Lower lobe of right lung (tissue), 2 donors: Measurements from ENCODE around the gene ARL6IP1. TPM values are rescaled to one million over a fixed set of nuclear protein-coding genes. Genes with fewer than 3 reads are reported as not detected.
"Not testable (repeated sequence)": the region's sequence is repeated elsewhere in the genome, so short reads cannot be mapped to it uniquely, and the experiment has no call there.

Experiments
- ATAC-seq, 2 donors: fragments of 200-7000 bp; cut with Tn5 transposase; one replicate each; pipeline ENCODE4 v1.9.1; 2020 to 2022; ENCODE audit warnings: mild to moderate bottlenecking in 2 of 2, moderate library complexity in 2 of 2
- DNase-seq: peaks from one replicate; pipeline ENCODE4 v3.0.0-alpha.2; 2020
- H3K27ac ChIP-seq: fragments of 200-600 bp; one replicate; pipeline ENCODE4 v1.8.0; 2022
- H3K27me3 ChIP-seq: fragments of 200-600 bp; one replicate; pipeline ENCODE4 v1.8.0; 2022; ENCODE audit warnings: low read depth
- H3K36me3 ChIP-seq: fragments of 200-600 bp; one replicate; pipeline ENCODE4 v1.8.0; 2022; ENCODE audit warnings: mild to moderate bottlenecking
- H3K4me1 ChIP-seq: fragments of 200-600 bp; one replicate; pipeline ENCODE4 v1.8.0; 2022
- H3K4me3 ChIP-seq: fragments of 200-600 bp; one replicate; pipeline ENCODE4 v1.8.0; 2022; ENCODE audit warnings: mild to moderate bottlenecking
- H3K9me3 ChIP-seq: fragments of 200-600 bp; one replicate; pipeline ENCODE4 v1.8.0; 2022
- intact Hi-C: fragments of 100-400 bp; cut with DNase I; formaldehyde crosslinking; loops from one replicate; pipeline ENCODE4 v1.11.0; 2022
- total RNA-seq: library from RNA; stranded (reverse); fragmentation: NEBNext Ultra II Directional; extraction: Animal tissue kit (Norgen Biotek cat#: 25700); gene quantifications from one replicate; pipeline ENCODE4 v1.2.1, GENCODE V29; 2021
- TF ChIP-seq, protein P1 (sequence below): fragments of 200-600 bp; IDR thresholded peaks from one replicate; pipeline ENCODE4 v1.8.0; 2022; ENCODE audit warnings: antibody characterized with exemption, mild to moderate bottlenecking
- donor health status: DM: no; HTN: yes; CAD: no; lungs with severe emphysema.

Gene ARL6IP1
- total RNA-seq, 1 donor from 2014 or later, result 130 TPM

GRCh38 chr16:18759598-18760520 is 41.5 kb downstream of the ARL6IP1 start:
- DNase-seq, intact Hi-C loops, H3K4me1 ChIP-seq, H3K36me3 ChIP-seq, H3K27me3 ChIP-seq, H3K4me3 ChIP-seq, H3K27ac ChIP-seq, H3K9me3 ChIP-seq: not testable (repeated sequence)
- TF ChIP-seq, protein P1, sequence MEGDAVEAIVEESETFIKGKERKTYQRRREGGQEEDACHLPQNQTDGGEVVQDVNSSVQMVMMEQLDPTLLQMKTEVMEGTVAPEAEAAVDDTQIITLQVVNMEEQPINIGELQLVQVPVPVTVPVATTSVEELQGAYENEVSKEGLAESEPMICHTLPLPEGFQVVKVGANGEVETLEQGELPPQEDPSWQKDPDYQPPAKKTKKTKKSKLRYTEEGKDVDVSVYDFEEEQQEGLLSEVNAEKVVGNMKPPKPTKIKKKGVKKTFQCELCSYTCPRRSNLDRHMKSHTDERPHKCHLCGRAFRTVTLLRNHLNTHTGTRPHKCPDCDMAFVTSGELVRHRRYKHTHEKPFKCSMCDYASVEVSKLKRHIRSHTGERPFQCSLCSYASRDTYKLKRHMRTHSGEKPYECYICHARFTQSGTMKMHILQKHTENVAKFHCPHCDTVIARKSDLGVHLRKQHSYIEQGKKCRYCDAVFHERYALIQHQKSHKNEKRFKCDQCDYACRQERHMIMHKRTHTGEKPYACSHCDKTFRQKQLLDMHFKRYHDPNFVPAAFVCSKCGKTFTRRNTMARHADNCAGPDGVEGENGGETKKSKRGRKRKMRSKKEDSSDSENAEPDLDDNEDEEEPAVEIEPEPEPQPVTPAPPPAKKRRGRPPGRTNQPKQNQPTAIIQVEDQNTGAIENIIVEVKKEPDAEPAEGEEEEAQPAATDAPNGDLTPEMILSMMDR, result peak; percentile 69
- peak; percentile 92 to 95 for ATAC-seq

DNA sequence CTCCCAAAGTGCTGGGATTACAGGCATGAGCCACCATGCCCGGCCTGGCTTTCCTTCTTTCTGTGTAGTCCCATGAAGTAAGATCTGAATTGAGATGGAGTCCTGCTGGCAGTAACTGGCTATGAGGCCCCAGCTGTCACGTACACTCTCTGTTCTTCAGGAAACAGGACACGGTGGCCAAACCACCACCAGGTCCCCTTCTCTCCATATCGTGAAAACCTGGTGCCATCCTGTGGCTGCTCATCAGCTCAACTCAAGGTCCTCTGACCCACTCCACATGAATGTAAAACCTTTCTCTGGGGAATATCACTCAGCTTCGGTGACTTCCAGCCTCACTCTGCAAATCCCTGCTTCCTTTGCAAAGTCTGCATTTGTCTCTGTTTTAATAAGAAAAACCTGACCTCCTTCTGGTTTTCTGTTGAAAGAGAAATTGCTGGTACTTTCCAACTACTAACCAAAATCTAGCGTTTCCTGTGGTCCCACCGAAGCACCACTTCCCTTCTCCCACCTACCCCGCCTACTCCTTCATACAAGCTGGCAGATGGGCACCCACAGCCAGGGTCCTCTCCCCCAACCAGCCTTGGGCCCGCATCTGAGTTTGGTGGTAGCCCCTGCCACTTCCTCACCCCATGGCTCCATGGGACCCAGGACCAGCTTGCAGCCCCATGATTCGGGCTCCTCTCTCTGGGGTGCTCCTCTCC is 43.2 kb downstream of the ARL6IP1 start:
- intact Hi-C loops, ATAC-seq, H3K27ac ChIP-seq, DNase-seq, H3K36me3 ChIP-seq, H3K27me3 ChIP-seq, H3K4me1 ChIP-seq, H3K4me3 ChIP-seq, H3K9me3 ChIP-seq: not testable (repeated sequence)

GRCh38 chr16:18756639-18757038 is 44.7 kb downstream of the ARL6IP1 start:
- H3K9me3 ChIP-seq, H3K27ac ChIP-seq, H3K36me3 ChIP-seq, H3K4me1 ChIP-seq, DNase-seq, ATAC-seq, intact Hi-C loops, H3K27me3 ChIP-seq, H3K4me3 ChIP-seq: not testable (repeated sequence)

DNA sequence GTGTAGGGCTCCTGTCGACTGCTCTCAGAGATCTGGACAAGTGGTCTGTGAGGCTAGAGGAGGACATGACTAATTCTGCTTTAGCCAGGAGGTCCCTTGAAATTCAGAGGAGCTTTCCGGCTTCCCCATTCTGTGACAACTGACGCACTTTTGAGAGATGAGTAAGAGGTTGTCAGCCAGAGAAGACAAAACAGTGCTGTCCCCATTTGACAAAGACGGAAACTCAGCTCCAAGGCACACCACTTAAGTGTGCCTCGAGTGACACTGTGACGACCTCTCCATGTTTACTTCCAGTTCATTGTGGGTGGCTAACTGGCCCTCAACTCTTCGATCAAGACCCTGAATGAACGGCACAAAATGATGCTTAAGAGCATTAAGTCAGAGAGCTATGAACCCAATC is 58.5 kb downstream of the ARL6IP1 start:
- intact Hi-C loops, H3K4me1 ChIP-seq, H3K36me3 ChIP-seq, H3K27me3 ChIP-seq, DNase-seq, ATAC-seq, H3K9me3 ChIP-seq, H3K4me3 ChIP-seq, H3K27ac ChIP-seq: not testable (repeated sequence)

Other genes with a start within 250 kb of the ARL6IP1 start
- 118 TPM for gene NOMO2, start 239.5 kb downstream of the ARL6IP1 start, total RNA-seq
- 1,084 TPM for gene RPS15A, start 11.2 kb downstream of the ARL6IP1 start, total RNA-seq
- 89.0 TPM for gene SMG1, start 124.9 kb upstream of the ARL6IP1 start, total RNA-seq
- 3.3 TPM for gene TMC7, start 182.4 kb upstream of the ARL6IP1 start, total RNA-seq